Measurements from ENCODE around the gene ZNF469. TPM values are rescaled to one million over a fixed set of nuclear protein-coding genes. Genes with fewer than 3 reads are reported as not detected.

The ZNF469 gene
- total RNA-seq, 4 donors from 2014 or later, result 0.74 to 10.9 (median 0.93) TPM

DNA sequence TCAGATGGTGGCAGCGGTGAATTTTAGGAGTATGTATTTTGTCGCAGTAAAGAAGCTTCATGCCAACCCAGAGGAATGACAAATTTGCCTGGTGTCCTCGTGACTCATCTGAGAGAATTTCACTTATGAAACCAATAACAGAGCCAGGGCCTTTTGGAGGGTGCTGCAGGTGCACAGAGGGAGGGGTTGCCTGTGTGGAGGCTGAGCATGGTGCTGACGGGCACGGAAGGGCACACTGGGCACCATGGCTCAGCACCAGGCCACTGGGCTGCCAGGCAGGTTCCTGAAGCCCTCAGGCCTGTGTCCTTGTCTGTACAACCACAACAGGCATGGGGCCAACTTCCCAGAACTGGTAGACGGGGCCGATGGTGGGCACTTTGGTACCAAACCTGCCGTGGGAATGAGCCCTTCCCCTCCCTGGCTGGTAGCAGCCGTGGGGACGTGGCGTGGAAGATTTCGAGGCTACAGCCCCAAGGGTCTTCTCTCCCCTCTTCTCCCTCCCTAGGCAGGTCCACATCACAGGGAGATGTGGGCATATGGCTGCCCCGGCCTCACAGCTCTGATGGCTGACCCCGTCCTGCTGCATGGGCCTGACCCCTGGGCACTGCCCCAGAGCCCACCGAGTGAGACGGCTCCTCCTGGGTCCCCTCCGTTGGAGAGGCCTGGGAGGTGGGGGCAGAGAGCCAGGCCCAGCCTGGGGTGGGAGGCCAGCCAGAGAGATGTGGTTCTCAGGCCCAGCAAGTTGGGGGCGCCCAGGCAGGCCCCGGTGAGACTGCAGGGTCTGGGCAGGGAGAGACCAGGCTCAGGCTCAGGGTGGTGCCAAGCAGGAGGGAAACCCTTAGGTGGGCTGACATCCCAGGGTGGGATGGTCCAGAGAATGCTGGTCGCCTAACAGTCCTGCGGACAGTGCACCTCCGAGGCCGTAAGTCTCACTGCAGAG is 30.2 kb upstream of the ZNF469 start:
- ATAC-seq (ENCODE audit: low FRiP score) (no peak), DNase-seq (ENCODE audit: low spot score) (no peak)
- TF ChIP-seq, protein P1, sequence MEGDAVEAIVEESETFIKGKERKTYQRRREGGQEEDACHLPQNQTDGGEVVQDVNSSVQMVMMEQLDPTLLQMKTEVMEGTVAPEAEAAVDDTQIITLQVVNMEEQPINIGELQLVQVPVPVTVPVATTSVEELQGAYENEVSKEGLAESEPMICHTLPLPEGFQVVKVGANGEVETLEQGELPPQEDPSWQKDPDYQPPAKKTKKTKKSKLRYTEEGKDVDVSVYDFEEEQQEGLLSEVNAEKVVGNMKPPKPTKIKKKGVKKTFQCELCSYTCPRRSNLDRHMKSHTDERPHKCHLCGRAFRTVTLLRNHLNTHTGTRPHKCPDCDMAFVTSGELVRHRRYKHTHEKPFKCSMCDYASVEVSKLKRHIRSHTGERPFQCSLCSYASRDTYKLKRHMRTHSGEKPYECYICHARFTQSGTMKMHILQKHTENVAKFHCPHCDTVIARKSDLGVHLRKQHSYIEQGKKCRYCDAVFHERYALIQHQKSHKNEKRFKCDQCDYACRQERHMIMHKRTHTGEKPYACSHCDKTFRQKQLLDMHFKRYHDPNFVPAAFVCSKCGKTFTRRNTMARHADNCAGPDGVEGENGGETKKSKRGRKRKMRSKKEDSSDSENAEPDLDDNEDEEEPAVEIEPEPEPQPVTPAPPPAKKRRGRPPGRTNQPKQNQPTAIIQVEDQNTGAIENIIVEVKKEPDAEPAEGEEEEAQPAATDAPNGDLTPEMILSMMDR (IDR thresholded peaks at IDR 0.05), result no peak

DNA sequence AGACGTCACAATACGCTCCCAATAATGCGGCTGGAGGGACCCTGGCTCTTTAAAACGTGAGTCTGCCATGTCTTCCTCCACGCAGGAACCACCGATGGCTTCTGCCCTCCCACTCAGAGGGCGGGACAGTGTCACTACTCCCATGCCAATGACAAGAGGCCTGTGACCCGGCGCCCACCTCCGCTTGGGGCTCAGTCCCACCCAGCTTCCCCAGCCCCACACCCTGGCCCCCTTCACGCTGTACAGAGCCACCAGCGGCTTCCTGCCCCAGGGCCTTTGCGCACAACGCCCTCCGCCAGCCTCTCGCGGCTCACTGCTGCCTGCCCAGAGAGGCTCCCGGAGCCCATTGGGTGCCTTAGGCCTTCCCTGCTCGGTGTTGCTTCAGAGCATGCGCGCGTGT is 29.5 kb upstream of the ZNF469 start:
- ATAC-seq (ENCODE audit: low FRiP score) (no peak), DNase-seq (ENCODE audit: low spot score) (no peak)
- TF ChIP-seq, protein P1 (IDR thresholded peaks at IDR 0.05), result no peak

DNA sequence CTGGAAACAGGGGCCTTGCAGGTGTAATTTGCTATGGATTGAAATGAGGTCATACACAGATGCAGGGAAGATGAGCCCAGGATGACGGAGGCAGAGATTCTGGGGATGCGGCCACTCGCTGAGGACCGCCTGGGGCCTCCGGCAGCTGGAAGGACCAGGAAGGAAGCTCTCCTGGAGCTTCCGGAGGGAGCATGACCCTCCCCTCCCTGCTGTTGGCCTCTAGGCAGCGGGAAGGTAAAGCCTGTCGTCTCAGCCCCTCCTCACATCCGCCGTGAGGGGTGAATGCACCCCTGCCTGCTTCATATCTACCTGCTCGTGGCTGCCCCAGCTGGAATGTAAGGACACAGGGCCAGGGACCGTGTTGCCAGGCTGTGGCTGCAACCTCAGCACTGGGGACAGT is 29.1 kb upstream of the ZNF469 start:
- DNase-seq (ENCODE audit: low spot score) (no peak), ATAC-seq (ENCODE audit: low FRiP score) (no peak)
- TF ChIP-seq, protein P1 (IDR thresholded peaks at IDR 0.05), result no peak

DNA sequence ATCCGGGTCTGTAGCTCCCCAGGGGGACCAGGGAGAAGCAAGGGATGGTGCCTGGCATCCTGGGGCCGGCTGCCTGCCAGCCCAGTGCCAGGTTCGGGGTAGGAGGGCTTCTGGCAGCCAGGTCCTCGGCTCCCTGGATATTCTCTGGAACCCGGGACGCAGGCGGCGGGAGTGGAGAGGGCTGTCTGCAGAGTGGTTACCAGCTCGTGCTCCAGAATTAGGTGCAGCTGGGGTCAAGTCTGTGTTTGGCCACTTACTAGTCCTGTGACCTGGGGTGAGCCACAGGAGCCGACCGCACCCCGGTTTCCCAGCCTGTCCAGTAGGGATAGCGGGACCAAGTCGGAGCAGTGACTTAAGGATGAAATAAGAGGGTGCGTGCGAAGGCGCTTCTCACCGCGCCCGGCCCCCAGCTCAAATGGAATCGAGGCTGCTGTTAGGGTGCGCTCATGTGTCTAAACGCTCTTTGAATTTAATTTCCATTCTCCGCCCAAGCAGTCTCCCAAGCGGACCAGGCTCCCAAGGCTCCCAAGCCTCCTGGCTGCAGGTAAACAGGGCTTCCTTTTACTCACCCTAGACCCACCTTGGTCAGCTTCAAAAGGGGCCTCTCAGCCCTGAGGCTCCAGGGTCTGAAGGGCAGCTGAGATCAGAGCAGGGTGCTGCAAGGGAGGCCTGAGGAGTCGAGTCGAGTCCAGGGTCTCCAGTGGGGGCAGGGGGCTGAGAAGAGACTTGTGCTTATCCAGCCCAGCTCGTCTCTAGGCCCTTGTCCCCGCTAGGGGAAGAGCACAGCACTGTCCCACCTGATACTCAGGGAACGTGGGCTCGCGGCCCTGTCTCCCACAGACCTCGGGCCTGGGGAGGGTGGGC is 28.3 kb upstream of the ZNF469 start:
- TF ChIP-seq, protein P1 (IDR thresholded peaks at IDR 0.05), result no peak
- ATAC-seq (ENCODE audit: low FRiP score) (no peak), DNase-seq (ENCODE audit: low spot score) (no peak)

DNA sequence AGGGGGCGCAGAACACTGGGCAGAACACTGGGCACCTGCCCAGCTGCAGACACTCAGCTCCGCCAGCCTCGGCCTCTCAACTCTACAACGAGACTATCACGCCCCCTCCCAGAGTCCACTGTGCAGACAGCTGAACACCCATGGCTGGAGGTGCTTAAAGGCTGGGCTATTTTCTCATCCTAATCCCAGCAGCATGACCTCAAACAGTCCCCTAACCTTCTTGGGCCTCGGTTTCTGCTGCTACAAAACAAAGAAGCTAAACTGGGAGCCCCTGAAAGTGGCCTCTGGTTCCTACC is 27.7 kb upstream of the ZNF469 start:
- TF ChIP-seq, protein P1 (IDR thresholded peaks at IDR 0.05), result no peak
- no peak for ATAC-seq (ENCODE audit: low FRiP score)
- no peak for DNase-seq (ENCODE audit: low spot score)

DNA sequence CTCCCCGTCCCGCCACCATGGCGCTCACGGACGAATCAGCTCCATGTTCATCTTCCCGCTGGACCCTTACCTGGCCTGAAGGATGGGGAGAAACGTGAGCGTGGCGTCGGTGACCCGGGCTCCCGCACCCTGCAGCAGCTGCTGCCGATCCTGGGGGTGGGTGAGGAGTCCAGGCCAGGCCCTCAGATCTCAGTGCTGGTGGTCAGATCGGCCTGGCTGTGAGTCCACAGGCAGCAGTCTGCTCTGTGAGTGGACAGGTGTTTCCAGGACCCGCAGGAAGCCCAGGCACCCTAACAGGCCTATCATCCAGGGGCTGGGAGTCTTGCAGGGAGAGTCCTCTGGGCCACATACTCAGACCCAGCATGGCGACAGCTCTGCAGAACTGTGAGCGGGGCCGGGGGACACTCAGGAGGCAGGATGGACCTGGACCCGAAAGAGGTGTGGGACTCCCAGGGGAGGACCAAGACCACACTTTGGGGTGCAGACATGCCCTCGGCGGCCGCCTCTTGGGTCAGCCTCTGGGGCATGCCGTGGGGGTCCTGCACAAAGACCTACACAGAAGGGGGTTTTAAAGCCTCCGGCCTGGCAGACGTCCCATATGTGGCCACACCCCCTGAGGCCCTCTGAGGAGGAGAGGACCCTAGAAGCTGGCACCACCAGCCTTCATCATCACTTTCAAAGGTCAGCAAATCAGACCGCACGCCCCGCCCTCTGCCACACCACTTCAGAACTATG is 27.2 kb upstream of the ZNF469 start:
- ATAC-seq (ENCODE audit: low FRiP score), result no peak
- TF ChIP-seq, protein P1 (IDR thresholded peaks at IDR 0.05), result no peak
- DNase-seq (ENCODE audit: low spot score), result no peak

Data from omental fat pad (tissue), 4 donors.